SK-N-SH (cell line): ENCODE measurements around the gene RETREG2. TPM values are rescaled to one million over a fixed set of nuclear protein-coding genes. Genes with fewer than 3 reads are reported as not detected.

Experiments
- CTCF ChIA-PET: fragments of 300-600, 350-600 bp; formaldehyde crosslinking; extraction: SDS; loops from one replicate; lab custom pipeline; 2021; lab: Yijun Ruan, JAX
- POLR2A ChIA-PET: fragments of 350-600 bp; sonication (Branson Sonifier 250); formaldehyde crosslinking; extraction: SDS; loops from one replicate; lab custom pipeline; 2020; ENCODE audit warnings: antibody characterized with exemption, inconsistent platforms; lab: Yijun Ruan, JAX
- DNase-seq: peaks from one replicate; pipeline ENCODE4 v3.0.0; 2012
- H2AFZ ChIP-seq: fragments of 200-600 bp; sonication (generic); 2 replicates; pipeline ENCODE4 v1.8.1; 2016; ENCODE audit warnings: antibody characterized with exemption, mild to moderate bottlenecking, low read depth
- H3F3A ChIP-seq: fragments of 200-600 bp; sonication (generic); replicated peaks from 2 replicates; pipeline ENCODE3; 2016; ENCODE audit warnings: antibody characterized with exemption, mild to moderate bottlenecking; ENCODE audit not compliant: insufficient read depth
- H3K27ac ChIP-seq, 2 experiments: fragments of 200-500 bp in 1 of 2; fragments of 200-600 bp in 1 of 2; sonication (Bioruptor generic) in 1 of 2; sonication (generic), shearing (Covaris generic) in 1 of 2; 2 replicates each; pipeline versions ENCODE4 v1.5.1 to v1.6.1; 2014 to 2016; ENCODE audit warnings: low read depth in 2 of 2, inconsistent platforms in 1 of 2, low read length in 1 of 2, mild to moderate bottlenecking in 1 of 2, mixed read lengths in 1 of 2
- H3K27me3 ChIP-seq: fragments of 200-600 bp; sonication (generic), shearing (Covaris generic); 2 replicates; pipeline ENCODE4 v1.6.1; 2016; ENCODE audit warnings: mixed run types; ENCODE audit not compliant: insufficient read depth
- H3K36me3 ChIP-seq, 2 experiments: fragments of 200-500 bp in 1 of 2; fragments of 200-600 bp in 1 of 2; sonication (Bioruptor generic) in 1 of 2; sonication (generic) in 1 of 2; replicated peaks in 1 of 2; 2 replicates each; pipeline versions ENCODE3 to v1.5.1; 2014 to 2016; ENCODE audit warnings: low read length in 1 of 2, mild to moderate bottlenecking in 1 of 2; ENCODE audit not compliant: insufficient read depth in 2 of 2, control insufficient read depth in 1 of 2
- H3K4me1 ChIP-seq, 2 experiments: fragments of 200-500 bp in 1 of 2; fragments of 200-600 bp in 1 of 2; sonication (Bioruptor generic) in 1 of 2; sonication (generic), shearing (Covaris generic) in 1 of 2; 2 replicates each; pipeline versions ENCODE4 v1.5.1 to v1.6.1; 2014 to 2016; ENCODE audit warnings: low read depth in 1 of 2, low read length in 1 of 2, mixed run types in 1 of 2; ENCODE audit not compliant: insufficient read depth in 2 of 2, control insufficient read depth in 1 of 2
- H3K4me2 ChIP-seq: fragments of 200-600 bp; sonication (generic), shearing (Covaris generic); 2 replicates; pipeline ENCODE4 v1.6.1; 2017; ENCODE audit warnings: mixed run types
- H3K4me3 ChIP-seq, 2 experiments: fragments of 200-500 bp in 1 of 2; fragments of 200-600 bp in 1 of 2; sonication (Bioruptor generic) in 1 of 2; sonication (generic), shearing (Covaris generic) in 1 of 2; 2 replicates each; pipeline versions ENCODE4 v1.5.1 to v1.8.1; 2014 to 2016; ENCODE audit warnings: low read depth in 2 of 2, inconsistent platforms in 1 of 2, low read length in 1 of 2, mild to moderate bottlenecking in 1 of 2, mixed read lengths in 1 of 2, moderate library complexity in 1 of 2
- H3K79me2 ChIP-seq: fragments of 200-600 bp; sonication (generic); 2 replicates; pipeline ENCODE4 v1.8.1; 2017; ENCODE audit warnings: mild to moderate bottlenecking; ENCODE audit not compliant: insufficient read depth
- H3K9ac ChIP-seq: fragments of 200-600 bp; sonication (generic); 2 replicates; pipeline ENCODE4 v1.6.1; 2017; ENCODE audit warnings: mixed run types
- H3K9me2 ChIP-seq: fragments of 200-600 bp; sonication (generic); 2 replicates; pipeline ENCODE4 v1.6.1; 2017; ENCODE audit warnings: mixed run types
- H3K9me3 ChIP-seq: fragments of 200-600 bp; sonication (generic); 2 replicates; pipeline ENCODE4 v1.6.1; 2017; ENCODE audit warnings: mixed run types, mild to moderate bottlenecking, moderate library complexity
- H4K20me1 ChIP-seq: fragments of 200-600 bp; sonication (generic); 2 replicates; pipeline ENCODE4 v1.6.1; 2017; ENCODE audit warnings: mild to moderate bottlenecking, mixed run types; ENCODE audit not compliant: insufficient read depth
- GATA2 ChIP-seq: sonication (generic); formaldehyde crosslinking; IDR thresholded peaks from 2 replicates; pipeline ENCODE4 v1.5.0; 2020; ENCODE audit warnings: mild to moderate bottlenecking, missing genetic modification reagents
- JUND ChIP-seq: IDR thresholded peaks from 2 replicates; pipeline ENCODE4 v1.4.0; 2012
- MEF2A ChIP-seq: IDR thresholded peaks from 2 replicates; pipeline ENCODE4 v1.4.0; 2012; ENCODE audit warnings: low read depth, borderline replicate concordance
- MXI1 ChIP-seq: IDR thresholded peaks from 2 replicates; pipeline ENCODE4 v1.6.1; 2012; ENCODE audit warnings: mild to moderate bottlenecking, low read depth, low read length, improper control_type of control experiment
- NFIC ChIP-seq: IDR thresholded peaks from 2 replicates; pipeline ENCODE4 v1.4.0; 2012; ENCODE audit warnings: borderline replicate concordance
- RFX5 ChIP-seq: IDR thresholded peaks from 2 replicates; pipeline ENCODE4 v1.6.1; 2012; ENCODE audit warnings: mild to moderate bottlenecking, improper control_type of control experiment, low read length
- SIN3A ChIP-seq: IDR thresholded peaks from 2 replicates; pipeline ENCODE4 v1.6.1; 2012; ENCODE audit warnings: low read depth, mild to moderate bottlenecking, low read length, moderate library complexity, borderline replicate concordance
- WGBS: methylation state at CpG from one replicate; pipeline ENCODE4 v1.1.6; 2017; ENCODE audit warnings: low lambda C conversion rate; 5-methylcytosine and 5-hydroxymethylcytosine counted together
- polyA plus RNA-seq, 3 experiments: library from polyadenylated mRNA; depleted of rRNA; stranded (reverse); fragments of >200 nt; gene quantifications; 2 replicates each; pipeline ENCODE4 v1.2.3, GENCODE V29; 2012
- TF ChIP-seq, protein P1 (sequence below): IDR thresholded peaks from 2 replicates; pipeline ENCODE4 v1.6.1; 2012; ENCODE audit warnings: mild to moderate bottlenecking, low read depth, low read length, moderate library complexity
- TF ChIP-seq, protein P2 (sequence below): fragments of 150-350 bp; IDR thresholded peaks from 2 replicates; pipeline ENCODE4 v1.6.1; 2016; ENCODE audit warnings: mild to moderate bottlenecking, low read depth, low read length
- TF ChIP-seq, protein P3 (sequence below): fragments of 200-600 bp; sonication (generic); IDR thresholded peaks from 2 replicates; pipeline ENCODE4 v1.6.1; 2017; ENCODE audit warnings: antibody characterized with exemption, mild to moderate bottlenecking, moderate library complexity
- TF ChIP-seq, protein P4 (sequence below): IDR thresholded peaks from 2 replicates; pipeline ENCODE4; 2012

The RETREG2 gene
- polyA plus RNA-seq, 1 of the 3 experiments (the other 2 are of a cell fraction), result 74.6 TPM

DNA sequence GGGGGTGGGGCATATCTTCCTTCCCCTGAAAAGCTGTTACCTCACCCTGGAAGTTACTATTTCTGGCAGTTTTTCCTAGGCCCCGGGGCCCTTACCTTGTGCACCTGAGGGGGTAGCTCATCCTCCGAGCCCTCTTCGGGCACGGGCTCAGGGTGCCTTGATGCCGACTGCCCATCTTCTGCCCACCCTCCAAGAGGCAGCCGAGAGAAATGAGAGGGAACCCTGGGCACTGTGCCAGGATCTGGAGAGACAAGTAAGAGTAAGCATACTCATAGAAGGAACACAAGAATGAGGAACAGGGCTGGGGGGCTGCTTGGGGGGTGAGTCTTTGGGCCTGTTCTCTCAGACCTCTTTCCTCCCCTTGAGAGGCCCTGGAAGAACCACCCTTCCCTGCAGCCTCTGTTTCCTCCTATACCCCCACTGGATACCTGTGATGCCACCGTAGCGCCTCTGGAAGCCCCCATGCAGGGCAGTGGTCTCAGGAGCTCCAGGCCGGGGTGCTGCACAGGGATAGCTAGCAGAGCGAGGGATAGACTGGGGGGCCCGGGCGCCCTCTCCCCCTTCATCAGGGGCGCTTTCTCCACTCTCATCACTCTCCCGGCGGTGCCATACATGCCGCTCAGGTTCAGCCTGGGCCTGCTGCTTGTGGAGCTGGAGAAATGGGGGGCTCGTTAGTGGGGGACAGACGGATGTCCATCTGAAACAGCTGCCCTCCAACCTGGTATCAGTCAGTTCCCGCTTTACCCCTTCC lies 42.8 kb downstream of the RETREG2 start:
- Histone ChIP-seq H3K4me2 (no peak overlapping the region), H3K9ac (no peak overlapping the region), H4K20me1 (no peaks in the 10 kb centered on the region), H3F3A (peaks cover 27% of the 10 kb centered on the region), H3K9me2 (no peaks in the 10 kb centered on the region), H3K4me1 (peaks cover 5 to 30% of the 10 kb centered on the region in 2 experiments; a peak in 3 of 4 replicates), H3K27me3 (no peaks in the 10 kb centered on the region), H3K27ac (no peak overlapping the region), H3K36me3 (peaks cover 10 to 55% of the 10 kb centered on the region in 2 experiments)
- no peak for DNase-seq
- POLR2A ChIA-PET, result interaction anchor here (0.5 kb wide), 1 partner anchor 14 kb away, joined by 3 read pairs; no protein-coding TSS in a partner anchor
- TF ChIP-seq GATA2 (CRISPR knock-in tag) (no peak), RFX5 (no peak), MEF2A (no peak), JUND (no peak), NFIC (no peak), MXI1 (no peak), SIN3A (no peak)
- TF ChIP-seq, protein P1, sequence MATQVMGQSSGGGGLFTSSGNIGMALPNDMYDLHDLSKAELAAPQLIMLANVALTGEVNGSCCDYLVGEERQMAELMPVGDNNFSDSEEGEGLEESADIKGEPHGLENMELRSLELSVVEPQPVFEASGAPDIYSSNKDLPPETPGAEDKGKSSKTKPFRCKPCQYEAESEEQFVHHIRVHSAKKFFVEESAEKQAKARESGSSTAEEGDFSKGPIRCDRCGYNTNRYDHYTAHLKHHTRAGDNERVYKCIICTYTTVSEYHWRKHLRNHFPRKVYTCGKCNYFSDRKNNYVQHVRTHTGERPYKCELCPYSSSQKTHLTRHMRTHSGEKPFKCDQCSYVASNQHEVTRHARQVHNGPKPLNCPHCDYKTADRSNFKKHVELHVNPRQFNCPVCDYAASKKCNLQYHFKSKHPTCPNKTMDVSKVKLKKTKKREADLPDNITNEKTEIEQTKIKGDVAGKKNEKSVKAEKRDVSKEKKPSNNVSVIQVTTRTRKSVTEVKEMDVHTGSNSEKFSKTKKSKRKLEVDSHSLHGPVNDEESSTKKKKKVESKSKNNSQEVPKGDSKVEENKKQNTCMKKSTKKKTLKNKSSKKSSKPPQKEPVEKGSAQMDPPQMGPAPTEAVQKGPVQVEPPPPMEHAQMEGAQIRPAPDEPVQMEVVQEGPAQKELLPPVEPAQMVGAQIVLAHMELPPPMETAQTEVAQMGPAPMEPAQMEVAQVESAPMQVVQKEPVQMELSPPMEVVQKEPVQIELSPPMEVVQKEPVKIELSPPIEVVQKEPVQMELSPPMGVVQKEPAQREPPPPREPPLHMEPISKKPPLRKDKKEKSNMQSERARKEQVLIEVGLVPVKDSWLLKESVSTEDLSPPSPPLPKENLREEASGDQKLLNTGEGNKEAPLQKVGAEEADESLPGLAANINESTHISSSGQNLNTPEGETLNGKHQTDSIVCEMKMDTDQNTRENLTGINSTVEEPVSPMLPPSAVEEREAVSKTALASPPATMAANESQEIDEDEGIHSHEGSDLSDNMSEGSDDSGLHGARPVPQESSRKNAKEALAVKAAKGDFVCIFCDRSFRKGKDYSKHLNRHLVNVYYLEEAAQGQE, result no peak
- TF ChIP-seq, protein P2, sequence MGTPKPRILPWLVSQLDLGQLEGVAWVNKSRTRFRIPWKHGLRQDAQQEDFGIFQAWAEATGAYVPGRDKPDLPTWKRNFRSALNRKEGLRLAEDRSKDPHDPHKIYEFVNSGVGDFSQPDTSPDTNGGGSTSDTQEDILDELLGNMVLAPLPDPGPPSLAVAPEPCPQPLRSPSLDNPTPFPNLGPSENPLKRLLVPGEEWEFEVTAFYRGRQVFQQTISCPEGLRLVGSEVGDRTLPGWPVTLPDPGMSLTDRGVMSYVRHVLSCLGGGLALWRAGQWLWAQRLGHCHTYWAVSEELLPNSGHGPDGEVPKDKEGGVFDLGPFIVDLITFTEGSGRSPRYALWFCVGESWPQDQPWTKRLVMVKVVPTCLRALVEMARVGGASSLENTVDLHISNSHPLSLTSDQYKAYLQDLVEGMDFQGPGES, result no peak
- TF ChIP-seq, protein P3, sequence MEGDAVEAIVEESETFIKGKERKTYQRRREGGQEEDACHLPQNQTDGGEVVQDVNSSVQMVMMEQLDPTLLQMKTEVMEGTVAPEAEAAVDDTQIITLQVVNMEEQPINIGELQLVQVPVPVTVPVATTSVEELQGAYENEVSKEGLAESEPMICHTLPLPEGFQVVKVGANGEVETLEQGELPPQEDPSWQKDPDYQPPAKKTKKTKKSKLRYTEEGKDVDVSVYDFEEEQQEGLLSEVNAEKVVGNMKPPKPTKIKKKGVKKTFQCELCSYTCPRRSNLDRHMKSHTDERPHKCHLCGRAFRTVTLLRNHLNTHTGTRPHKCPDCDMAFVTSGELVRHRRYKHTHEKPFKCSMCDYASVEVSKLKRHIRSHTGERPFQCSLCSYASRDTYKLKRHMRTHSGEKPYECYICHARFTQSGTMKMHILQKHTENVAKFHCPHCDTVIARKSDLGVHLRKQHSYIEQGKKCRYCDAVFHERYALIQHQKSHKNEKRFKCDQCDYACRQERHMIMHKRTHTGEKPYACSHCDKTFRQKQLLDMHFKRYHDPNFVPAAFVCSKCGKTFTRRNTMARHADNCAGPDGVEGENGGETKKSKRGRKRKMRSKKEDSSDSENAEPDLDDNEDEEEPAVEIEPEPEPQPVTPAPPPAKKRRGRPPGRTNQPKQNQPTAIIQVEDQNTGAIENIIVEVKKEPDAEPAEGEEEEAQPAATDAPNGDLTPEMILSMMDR, result no peak
- TF ChIP-seq, protein P4, sequence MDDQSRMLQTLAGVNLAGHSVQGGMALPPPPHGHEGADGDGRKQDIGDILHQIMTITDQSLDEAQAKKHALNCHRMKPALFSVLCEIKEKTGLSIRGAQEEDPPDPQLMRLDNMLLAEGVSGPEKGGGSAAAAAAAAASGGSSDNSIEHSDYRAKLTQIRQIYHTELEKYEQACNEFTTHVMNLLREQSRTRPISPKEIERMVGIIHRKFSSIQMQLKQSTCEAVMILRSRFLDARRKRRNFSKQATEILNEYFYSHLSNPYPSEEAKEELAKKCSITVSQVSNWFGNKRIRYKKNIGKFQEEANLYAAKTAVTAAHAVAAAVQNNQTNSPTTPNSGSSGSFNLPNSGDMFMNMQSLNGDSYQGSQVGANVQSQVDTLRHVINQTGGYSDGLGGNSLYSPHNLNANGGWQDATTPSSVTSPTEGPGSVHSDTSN, result no peak
- TF ChIP-seq, all 33 proteins: peak for 0
- no peaks in the 10 kb centered on the region for H3K9me3 ChIP-seq
- H2AFZ ChIP-seq, result no peak overlapping the region
- 96% methylated on average over 17 of the region's 19 CpGs for WGBS
- H3K79me2 ChIP-seq, result no peaks in the 10 kb centered on the region
- CTCF ChIA-PET, result interaction anchor here (1.0 to 3.3 kb wide), 4 partner anchors 8 to 66 kb away, joined by 3 to 15 read pairs (median 4); partner anchors contain the start of genes ANKZF1 and ATG9A
- no peak overlapping the region for H3K4me3 ChIP-seq
